ENCODE data around the gene AMBN.

The AMBN gene

DNA sequence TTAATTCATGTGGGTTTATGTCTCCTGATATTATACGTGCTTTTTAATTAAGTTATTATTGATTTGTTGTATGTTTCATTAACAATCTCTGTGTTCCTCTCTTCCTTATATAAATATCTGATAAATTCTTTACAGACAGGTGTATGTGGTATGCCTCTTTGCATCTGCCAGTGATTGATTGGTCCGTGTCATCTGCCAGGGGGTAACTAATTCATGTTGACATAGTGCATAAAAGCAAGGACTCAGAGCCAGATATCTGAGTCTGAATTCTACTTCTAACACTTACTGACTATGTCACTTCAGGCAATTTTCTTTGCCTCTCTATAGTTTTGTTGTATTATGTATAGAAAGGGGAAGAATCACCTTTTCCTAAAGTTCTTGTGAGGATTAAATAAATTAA, 5.2 kb upstream of the AMBN start:
- no peak overlapping the region for H3K4me3 ChIP-seq (ENCODE audit: low read length)
- no peak for TF ChIP-seq CTCF (IDR thresholded peaks at IDR 0.05; ENCODE audit: insufficient read depth, low read depth, low read length, missing control alignments)
- DNase-seq (ENCODE audit: low read depth): no peak

GRCh38 chr4:70589785-70590184, 2.3 kb upstream of the AMBN start:
- TF ChIP-seq CTCF (IDR thresholded peaks at IDR 0.05; ENCODE audit: insufficient read depth, low read depth, low read length, missing control alignments): no peak
- no peak for DNase-seq (ENCODE audit: low read depth)
- H3K4me3 ChIP-seq (ENCODE audit: low read length): no peak overlapping the region

GRCh38 chr4:70594196-70594595, 2.1 kb downstream of the AMBN start:
- no peak for TF ChIP-seq CTCF (IDR thresholded peaks at IDR 0.05; ENCODE audit: insufficient read depth, low read depth, low read length, missing control alignments)
- H3K4me3 ChIP-seq (ENCODE audit: low read length): no peak overlapping the region

DNA sequence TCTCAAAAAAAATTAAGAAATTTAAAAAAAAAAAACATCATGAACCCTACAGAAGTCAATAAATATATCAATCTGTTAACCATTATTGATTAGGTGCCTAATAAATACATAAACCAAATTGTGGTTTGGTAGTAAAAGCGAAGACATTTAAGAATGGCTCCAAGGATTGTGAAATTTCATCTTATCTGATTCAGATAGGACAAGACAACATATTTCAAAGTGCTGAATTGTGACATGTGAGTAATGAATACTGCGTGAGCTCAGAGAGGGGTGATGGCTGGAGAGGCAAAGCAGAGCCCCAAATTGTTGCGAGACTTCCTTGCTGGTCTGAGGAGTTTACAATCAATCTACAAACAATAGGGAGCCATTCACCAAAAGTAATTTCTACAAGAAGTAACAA, 8.2 kb downstream of the AMBN start:
- TF ChIP-seq CTCF (IDR thresholded peaks at IDR 0.05; ENCODE audit: insufficient read depth, low read depth, low read length, missing control alignments): no peak
- DNase-seq (ENCODE audit: low read depth): no peak
- H3K4me3 ChIP-seq (ENCODE audit: low read length): no peak overlapping the region

More at GRCh38 chr4:70594196-70594595, 2.1 kb downstream of the AMBN start:
- no peak for DNase-seq (ENCODE audit: low read depth)

DNA sequence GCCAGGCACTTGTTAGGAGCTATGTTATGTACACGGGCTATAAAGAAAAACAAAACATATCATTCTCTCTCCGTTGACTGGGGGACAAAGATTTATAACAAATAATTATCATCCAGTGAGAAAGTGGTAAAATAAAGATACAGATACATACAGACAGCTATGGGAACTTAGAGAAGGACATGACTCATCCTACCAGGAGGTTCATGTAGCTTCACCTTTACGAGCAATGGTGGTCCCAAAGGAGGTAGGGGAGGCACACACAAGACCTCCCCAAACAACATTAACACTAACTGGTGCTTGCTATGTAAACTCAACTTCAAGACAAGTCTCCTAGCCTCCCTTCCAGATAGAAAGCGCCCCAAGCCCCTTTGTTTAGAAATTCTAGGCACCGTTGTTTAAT, 8.9 kb downstream of the AMBN start:
- DNase-seq (ENCODE audit: low read depth): no peak
- TF ChIP-seq CTCF (IDR thresholded peaks at IDR 0.05; ENCODE audit: insufficient read depth, low read depth, low read length, missing control alignments): no peak
- H3K4me3 ChIP-seq (ENCODE audit: low read length): no peak overlapping the region

DNA sequence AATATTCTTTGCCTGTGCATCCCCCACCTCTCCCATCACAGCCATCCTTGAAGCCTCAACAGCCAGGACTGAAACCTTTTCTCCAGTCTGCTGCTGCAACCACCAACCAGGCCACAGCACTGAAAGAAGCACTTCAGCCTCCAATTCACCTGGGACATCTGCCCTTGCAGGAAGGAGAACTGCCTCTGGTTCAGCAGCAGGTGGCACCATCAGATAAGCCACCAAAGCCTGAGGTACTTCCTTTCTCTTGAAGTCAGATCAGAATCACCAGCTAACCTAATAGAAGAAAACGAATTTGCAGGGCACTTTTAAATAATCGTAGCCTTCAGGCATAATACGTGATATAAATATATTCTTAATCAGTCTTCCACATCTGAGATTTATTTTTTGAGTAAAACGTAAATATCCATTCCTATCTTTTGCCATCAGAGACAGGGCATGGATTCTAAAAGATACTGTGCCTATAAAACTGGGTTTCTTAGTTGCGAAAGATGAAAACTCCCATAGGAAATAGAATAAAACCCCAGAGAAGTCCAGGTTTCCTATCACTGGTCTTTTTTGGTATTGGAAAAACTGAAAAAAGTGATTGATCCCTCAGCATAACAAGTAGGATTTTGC, 9.5 kb downstream of the AMBN start:
- H3K4me3 ChIP-seq (ENCODE audit: low read length): no peak overlapping the region
- DNase-seq (ENCODE audit: low read depth): peak; percentile 79
- TF ChIP-seq CTCF (IDR thresholded peaks at IDR 0.05; ENCODE audit: insufficient read depth, low read depth, low read length, missing control alignments): peak; percentile 90

GRCh38 chr4:70603856-70604255, 11.8 kb downstream of the AMBN start:
- H3K4me3 ChIP-seq (ENCODE audit: low read length): no peak overlapping the region
- DNase-seq (ENCODE audit: low read depth): peak; percentile 9
- TF ChIP-seq CTCF (IDR thresholded peaks at IDR 0.05; ENCODE audit: insufficient read depth, low read depth, low read length, missing control alignments): no peak
